ENCODE data around the gene SLC5A10.

- TF ChIP-seq EZH2 (IDR thresholded peaks at IDR 0.05; ENCODE audit: borderline replicate concordance, low read depth, low read length, severe bottlenecking): no peak
- TF ChIP-seq, protein P1, sequence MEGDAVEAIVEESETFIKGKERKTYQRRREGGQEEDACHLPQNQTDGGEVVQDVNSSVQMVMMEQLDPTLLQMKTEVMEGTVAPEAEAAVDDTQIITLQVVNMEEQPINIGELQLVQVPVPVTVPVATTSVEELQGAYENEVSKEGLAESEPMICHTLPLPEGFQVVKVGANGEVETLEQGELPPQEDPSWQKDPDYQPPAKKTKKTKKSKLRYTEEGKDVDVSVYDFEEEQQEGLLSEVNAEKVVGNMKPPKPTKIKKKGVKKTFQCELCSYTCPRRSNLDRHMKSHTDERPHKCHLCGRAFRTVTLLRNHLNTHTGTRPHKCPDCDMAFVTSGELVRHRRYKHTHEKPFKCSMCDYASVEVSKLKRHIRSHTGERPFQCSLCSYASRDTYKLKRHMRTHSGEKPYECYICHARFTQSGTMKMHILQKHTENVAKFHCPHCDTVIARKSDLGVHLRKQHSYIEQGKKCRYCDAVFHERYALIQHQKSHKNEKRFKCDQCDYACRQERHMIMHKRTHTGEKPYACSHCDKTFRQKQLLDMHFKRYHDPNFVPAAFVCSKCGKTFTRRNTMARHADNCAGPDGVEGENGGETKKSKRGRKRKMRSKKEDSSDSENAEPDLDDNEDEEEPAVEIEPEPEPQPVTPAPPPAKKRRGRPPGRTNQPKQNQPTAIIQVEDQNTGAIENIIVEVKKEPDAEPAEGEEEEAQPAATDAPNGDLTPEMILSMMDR (IDR thresholded peaks at IDR 0.05; ENCODE audit: borderline replicate concordance, extremely low read depth, low read length, poor library complexity, severe bottlenecking): no peak
These were observed 31.0 kb upstream of the SLC5A10 start for GRCh38 chr17:18920911-18921441.

All from DND-41 (cell line).